DMS53 treated with DMSO at 0.1 percent for 48 hours (cell line): ENCODE measurements around the gene RIPK4.
A peak's percentile ranks its signal among the peaks of the same experiment; 100 is the strongest.

Source experiments
- DNase-seq: peaks from one replicate; lab custom pipeline; 2025; ENCODE audit not compliant: unreplicated experiment; lab: John Stamatoyannopoulos, UW

Gene RIPK4

DNA sequence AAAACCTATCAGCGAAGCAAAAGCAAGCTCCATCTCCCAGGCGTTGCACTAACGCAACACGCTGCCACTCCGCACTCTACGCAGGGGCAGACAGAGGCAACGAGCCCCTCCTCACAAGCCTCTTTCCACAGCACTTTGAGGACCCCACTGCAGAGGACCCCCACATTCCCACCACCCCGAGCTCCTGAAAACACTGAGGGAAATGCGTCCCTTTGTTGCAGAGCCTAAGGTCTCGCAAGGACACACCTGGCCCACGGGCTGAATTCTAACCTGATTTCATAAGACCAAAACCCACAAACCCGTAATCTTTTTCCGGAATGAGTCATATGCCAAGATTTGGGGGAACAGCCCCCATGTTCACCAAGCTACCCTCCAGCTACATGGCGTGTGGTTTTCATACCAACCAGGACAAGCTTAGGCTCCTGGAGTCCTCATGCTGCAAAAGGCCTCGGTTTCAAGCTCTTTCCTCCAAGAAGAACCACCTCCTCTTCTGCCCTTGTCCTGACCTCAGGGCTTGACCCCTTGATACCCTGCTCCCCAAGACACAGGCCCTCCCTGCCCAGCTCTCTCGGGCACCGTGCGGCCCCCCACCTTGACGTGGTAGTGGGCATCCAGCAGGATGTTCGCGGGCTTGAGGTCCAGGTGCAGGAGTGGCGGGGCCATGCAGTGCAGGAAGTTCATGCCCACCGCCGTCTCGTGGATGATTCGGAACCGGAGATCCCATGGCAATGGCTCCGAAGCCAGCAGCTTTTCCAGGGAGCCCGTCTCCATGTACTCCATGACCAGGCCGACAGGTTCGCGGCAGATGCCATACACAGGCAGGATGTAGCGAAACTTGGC lies 10.7 kb downstream of the RIPK4 start:
- no peak for DNase-seq

DNA sequence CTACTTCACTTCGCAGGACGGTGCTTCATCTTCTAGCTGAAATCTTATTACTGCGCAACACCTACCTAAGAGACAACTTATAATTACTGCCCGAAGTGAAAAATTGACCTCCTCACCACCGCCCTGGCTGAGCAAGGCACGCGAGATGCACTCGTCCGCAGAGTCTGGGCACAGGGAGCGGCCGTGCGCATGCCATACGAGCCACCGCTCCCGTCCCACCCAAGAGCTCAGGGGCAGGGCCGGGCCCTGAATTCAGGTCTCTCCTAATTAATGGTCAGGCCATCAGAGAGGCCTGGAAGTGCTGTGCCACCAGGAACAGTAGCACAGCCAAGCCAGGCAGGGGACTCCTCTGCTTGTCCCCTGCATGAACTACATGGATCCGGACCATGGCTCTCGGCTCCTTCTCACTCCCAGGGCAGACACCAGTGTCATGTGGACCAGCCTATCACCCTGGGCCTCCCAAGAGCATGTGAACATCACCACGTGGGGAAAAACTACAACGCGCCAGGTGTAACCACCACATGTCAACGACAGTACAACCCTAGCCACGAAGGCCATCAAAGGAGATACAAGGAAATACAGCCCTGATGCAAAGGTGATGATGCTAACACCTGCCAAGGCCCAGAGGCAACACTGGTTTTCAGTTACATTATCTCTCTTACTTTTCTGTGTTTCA lies 11.5 kb downstream of the RIPK4 start:
- DNase-seq: no peak

DNA sequence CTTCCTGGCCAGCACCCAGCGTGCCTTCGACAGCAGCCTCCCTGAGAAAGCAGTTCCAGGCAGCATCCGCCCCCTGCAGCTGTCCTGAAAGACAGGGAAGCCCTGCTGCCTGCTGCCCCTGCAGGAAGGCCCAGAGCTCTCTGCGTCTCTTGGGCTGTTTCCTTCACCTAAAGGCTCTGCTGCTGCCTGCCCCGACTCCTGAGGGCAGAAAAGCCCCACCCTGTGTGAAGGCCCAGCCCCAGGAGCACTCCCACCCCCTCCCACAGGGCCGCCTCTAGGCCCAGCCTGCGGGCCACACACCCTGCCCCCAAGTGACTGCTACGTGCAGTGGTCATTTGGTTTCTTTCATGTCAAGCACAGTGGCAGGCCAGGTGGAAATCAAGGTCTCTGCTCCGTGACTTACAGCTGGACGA lies 12.4 kb downstream of the RIPK4 start:
- no peak for DNase-seq

DNA sequence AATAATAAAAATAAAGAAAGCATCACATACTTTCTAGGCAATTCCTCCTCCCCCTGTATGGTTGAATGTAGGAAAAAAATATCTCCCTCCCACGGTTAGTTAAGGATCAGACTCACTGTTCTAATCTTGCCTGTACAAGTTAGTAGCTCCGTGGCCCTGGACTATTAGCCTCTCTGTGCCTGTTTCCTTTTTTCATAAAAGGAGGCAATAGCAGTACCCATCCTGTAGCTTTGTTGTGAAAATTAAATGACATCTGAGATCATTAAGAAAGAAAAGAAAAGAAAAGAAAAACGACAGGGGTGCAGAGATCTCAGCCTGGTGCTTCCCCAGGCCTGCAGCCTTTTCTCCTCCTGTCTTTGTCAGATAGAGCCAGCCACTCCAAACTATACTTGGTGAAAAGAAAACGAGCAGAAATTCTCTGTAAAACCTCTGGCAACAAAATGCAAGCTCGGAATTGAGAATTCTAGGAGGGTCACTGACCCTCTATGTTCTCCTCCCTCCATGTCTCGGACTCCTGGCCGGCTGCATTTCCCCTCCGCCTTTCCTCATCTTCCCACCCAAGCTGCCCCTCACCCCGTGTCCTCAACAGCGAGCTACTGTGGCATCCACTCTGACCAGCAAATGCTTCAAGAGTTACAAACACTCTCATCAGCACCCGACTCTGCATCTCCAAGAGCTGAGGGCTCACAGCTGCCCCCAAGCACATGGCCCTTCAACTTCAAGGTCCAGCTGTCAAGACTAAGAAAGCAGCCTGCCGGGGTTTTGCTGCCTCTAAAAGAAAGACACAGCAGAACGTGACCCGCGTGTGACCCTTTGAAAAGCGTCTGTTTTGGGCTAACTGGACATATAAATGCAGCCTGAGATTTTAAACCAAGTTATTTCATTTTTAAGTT lies 13.6 kb downstream of the RIPK4 start:
- DNase-seq: no peak

DNA sequence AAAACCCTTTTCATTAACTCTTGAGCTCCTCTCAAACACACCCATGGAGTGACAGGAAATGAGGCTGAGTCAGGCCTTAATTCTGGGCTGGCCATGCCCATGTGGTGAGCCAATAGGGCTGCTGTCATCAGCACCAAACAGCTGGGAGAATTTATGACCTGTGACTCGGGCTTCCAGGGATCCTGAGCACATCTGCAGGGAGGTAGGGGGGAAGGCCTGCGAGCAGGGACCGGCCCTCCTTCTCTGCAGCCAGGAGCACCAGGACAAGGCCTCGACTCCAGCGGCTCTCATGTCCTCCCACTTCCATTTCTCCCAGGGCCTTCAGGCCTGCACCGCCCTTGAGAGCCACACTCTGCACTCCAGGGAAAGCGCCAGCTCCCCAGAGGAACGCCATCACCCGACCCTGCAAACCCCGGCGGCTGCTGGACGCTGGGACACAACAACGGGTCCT lies 14.6 kb downstream of the RIPK4 start:
- no peak for DNase-seq

DNA sequence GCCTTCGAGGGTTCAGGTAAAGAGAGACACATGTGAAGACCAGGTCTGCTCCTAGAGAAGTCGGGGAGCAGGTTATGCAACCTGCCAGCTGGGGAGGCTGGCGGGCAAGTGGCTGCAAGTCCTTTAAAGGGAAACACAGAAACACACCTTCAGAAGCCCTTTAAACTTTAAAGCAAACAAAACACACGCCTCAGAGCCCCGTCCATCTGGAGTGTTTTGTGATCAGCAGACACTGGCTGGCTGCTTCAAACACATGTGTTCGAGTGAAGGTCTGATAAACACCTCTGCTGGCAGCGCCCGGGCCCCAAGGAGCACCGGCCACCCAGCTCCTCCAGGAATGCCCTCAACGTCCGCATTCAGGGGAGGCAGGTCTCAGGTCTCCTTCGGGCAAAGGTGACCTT lies 15.2 kb downstream of the RIPK4 start:
- DNase-seq: peak; percentile 31

DNA sequence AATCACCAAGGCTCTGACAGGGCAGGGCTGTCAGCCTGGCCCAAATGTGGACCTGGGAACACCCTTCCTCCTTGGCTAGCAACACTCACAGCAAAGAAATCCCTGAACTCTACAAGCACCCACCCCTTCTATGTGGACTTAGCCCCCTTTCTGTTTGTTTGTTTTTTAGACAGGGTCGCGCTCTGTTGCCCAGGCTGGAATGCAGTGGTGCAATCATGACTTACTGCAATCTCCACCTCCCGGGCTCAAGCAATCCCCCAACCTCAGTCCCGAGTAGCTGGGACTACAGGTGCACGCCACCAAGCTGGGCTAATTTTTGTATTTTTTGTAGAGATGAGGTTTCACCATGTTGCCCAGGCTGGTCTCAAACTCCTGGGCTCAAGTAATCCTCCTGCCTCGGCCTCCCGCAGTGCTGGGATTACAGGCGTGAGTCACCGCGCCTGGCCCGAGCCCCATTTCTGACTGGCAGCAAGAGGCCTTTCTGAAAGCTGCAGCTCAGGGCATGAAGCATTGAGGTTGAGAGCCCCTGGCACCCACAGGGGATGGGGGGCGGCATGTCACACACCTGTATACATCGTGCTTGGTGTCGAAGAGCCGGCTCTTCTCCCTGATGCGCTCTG lies 16.2 kb downstream of the RIPK4 start:
- DNase-seq: no peak

DNA sequence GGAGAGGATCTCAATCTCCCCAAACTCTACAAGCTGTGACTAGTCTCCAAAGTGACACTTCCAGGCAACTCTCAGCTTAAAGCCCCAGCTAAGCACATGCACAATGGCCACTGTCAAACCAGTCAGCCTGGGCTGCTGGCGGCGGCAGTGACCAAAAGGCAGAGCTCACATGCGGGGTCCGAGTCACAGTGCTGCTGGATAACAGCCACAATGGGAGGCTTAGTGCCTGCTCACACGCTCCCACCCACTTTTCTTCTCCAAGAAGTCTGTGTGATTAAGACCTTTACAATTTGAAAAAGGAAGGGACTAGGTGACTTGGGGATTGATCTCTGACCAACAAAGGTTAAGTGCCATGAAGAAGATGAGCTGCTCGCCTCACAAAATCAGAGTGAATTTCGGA lies 16.8 kb downstream of the RIPK4 start:
- no peak for DNase-seq

DNA sequence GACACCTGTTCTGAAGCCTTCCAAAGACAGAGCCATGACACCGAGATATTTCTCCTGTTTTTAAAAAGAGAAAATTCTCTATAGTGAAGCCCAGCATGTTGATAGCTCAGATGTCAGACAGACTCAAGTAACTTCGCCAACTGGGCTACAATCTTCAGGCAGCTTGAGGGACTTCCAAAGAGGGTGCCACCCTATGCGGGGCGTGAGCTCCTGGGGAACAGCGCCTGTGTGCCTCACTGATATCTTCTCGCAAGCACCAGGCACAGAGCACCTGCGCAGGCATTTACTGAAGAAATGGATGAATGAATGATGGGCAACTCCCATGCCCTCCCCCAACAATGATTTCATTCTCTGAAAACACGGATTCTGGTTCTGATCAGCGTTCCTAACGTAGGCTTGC lies 17.6 kb downstream of the RIPK4 start:
- DNase-seq: no peak

DNA sequence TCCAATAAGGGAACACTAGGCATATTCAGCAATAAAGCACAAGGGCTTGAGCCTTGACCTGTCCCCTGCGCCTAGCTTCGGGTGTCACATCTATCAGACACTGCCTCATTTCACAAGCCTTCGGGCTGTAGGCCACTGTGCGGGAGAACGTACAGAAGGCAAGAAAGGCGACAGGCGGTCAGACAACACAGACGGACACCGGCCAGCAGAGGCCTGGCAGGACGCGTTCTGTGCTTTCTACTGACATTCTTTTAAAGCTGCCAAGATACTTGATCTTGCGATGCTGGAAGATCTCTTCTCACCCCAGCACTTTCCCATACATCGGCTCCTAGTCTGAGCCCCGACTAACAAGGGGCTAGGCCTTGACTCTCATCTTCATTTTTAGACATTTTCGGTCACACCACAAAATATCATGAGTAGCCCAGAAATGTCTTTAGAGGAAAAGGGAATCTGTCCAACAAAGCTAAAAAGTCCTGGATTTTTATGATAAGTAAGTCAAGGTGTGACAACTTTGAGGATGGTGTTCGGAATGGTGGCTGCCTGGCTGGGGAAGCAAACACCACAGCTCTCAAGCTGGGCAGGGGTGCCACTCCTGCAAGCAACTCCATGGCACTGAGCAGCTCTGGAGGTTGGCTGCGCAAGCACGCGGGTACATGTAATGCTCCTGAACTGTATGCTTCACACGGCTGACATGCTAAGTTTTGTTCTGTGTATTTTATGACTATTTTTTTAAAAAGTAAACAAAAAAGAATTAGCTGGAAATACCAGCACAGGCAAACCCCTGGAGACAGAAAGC lies 18.7 kb downstream of the RIPK4 start:
- no peak for DNase-seq

DNA sequence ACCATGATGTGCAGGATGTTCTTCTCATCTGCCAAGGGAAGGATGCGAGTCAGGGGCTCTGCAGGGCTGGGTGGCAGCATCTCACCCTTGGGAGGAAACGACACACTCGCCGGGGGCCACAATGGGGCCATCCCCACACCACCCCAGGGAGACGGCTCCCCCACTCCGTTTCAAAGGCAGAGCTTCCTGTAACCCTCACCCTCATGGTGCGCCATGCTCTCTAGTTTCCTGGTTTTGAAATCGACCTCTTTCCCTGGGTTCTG lies 20.2 kb downstream of the RIPK4 start:
- DNase-seq: no peak

DNA sequence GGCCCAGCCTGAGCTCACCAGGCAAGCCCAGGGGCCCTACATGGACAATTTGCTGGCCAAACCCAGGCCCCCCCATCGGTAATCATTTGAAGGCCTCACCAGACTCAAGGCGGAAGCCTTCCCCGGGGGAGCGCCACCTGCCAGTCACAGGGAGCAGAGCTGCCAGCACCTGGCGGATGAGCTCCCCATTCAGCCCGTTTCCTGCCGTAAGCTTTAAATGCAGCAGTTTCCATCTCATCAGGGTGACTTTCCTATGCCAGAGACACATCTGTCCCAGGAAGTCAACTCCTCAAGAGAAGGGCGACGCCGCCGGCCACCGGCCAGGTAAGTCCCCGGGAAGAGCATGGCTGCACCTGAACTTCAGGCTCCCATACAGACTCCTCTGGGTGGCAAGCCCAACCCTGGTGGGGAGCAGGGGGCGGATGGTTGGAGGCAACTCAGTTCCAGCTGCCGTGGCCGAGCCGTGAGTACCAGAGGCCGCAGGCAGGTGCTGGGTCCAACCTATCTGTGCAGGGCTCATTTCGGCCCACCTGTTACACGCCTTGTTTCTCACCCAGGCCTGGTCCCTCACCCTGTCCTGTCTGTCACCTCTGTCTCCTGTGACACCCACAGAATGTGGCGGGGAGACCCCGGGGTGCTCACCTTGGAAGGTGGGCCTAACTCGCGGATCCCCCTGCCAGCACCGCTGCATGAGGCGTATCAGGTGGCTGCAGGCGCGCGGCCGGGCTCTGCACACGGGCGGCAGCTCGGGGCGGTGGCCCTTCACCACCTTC lies 20.7 kb downstream of the RIPK4 start:
- no peak for DNase-seq

DNA sequence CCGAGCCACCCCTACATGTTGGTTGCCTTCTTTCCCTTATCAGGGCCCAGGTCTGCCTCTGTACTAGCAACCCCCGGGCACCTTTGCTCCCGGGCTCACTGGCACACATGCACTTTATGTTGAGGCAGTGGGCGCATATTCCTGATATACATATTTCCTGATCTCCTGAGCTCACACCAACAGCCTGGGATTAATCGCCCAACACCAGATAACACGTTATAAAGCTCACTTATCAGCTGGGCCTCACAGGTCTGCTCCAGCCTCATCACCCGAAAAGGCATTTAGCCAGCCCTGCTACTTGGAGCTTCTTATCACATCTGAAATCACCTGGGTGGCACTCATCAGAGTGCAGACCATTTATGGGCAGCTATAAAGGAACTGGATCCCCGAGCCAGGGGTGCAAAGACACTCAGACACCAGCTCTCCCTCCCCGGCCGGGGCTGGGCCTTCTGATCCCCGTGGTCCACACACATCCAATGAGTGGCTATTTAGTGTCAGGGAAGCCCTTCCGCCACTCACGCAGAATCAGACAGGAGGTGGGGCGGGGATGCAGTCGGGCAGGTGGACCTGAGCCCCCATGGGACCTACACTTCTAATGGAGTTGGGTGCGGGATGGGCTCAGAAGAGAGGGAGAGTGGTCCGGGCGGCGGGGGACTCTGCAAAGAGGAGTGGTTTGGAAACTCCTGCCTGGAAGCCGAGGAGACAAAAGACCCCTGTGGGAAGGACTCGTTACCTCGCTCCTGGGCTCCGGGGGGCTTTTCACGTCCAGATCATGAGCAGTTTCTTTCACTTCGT lies 21.6 kb downstream of the RIPK4 start:
- no peak for DNase-seq

DNA sequence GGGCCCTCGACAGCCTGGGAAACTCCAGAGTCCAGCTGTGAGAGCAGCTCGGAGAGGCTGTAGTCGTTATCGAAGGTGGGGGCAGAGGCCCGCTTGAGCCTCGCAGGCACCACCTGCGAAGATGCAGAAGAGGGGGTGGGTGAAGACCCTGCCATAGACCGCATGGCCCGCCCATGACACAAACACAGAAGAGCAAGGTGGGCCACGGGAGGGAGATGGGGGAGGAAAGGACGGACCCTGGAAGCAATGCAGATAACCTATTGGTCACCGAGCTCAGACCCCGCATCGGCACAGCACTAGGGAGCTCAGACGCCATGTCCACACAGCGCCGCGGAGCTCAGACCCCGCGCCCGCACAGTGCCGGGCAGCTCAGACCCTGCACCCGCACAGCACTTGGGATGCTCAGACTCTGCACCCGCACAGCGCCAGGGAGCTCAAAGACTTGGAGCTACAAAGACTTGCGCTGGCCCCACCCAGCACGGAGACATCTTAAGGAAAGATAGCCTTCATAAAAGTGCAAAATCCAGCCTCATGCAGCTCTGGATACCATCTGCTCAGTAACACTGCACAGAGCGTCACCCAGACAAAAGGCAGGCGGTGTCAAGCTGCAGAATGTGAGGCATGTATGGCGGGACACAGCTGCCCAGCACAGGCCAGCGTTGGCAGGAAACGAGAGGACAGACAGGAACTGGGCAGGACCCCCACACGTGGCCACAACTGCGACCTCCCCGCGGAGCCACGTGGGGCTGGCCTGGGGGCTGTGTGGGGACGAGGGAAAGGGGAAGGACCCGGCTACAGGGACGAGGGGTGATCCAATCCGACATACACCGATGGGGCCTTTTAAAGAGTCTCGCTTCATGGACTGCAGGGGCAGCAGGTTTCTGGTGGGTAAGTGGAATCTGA lies 22.6 kb downstream of the RIPK4 start:
- DNase-seq: no peak

DNA sequence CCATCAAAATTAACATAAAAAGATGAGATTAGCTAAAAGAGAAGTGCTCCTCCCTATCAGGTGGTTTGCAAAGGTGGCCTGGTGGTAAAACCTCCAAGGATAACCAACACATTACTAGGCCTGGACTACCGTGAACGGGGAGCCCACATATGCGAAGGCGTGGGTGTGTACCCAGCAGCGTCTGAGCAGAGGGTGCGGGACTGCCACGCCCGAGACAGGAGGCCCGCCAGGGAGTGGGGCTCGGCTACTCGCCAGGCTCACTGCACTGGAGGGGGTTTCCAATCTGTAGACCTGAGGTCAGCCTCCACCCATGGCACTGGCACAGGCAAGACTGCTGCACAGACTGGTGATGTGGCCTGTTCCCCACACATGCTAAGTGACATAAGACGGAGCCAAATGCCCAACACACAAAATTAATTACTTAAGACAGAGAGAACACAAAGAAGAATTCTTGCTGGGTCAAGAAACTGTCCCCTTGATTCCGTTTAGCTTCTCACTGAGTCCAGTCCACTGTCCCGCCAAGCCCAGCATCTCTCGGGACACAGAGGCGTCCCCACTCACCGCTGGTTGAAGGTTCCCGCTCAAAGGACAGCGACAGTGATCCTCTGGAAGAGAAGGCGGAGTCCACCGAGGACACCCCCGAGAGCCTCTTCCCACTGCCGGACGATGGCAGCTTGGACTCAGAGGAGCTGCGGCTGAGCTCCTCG lies 23.4 kb downstream of the RIPK4 start:
- no peak for DNase-seq

DNA sequence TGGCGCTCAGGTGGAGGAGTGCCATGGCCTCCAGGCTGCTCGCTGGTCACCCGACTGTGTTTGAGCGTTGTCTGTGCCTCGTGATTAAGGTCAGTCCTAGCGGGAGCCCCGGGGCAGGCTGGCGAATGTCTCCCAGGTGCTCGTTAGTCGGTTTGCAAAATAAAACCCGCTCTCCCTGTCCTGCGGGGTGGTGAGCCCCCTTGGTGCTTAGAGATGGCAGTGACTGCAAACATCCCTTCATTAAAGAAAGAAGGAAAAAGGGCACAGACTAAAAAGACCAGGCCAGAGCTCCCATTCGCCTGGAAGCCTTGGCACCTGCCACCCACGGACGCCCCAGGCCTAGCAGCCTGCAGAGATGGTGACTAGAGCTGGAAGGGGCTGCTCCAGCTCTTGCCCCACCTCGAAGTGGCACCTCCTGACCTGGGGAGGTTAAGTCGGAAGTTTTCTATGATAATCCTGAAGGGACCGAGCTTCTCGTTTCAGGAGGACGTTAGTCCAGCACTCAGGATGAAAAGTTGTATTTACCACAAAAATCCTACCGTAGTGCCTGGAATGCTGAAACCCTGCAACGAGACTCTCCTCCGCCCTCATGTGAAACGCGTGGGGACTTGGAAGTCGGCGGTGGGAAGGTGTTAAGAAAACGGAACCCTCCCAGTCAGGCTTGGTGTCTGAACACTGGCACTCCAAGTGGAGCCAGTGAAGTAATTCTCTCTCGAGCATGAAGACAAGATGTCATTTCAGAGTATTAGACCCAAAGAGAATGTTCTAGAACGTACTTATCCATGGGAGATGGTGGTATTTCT lies 24.6 kb downstream of the RIPK4 start:
- DNase-seq: no peak
